Stimulated activated CD4-positive, alpha-beta T cell treated with anti-CD3 and anti-CD28 coated beads, Interleukin-4, amount 100 ng/mL, for 1 hour (primary cell): ENCODE data around the gene CACNB4.
"Not testable (repeated sequence)": the region's sequence is repeated elsewhere in the genome, so short reads cannot be mapped to it uniquely, and the experiment has no call there.

ENCODE experiments used
- DNase-seq: peaks from one replicate; pipeline ENCODE4 v3.0.0-alpha.2; 2020

Gene CACNB4

DNA sequence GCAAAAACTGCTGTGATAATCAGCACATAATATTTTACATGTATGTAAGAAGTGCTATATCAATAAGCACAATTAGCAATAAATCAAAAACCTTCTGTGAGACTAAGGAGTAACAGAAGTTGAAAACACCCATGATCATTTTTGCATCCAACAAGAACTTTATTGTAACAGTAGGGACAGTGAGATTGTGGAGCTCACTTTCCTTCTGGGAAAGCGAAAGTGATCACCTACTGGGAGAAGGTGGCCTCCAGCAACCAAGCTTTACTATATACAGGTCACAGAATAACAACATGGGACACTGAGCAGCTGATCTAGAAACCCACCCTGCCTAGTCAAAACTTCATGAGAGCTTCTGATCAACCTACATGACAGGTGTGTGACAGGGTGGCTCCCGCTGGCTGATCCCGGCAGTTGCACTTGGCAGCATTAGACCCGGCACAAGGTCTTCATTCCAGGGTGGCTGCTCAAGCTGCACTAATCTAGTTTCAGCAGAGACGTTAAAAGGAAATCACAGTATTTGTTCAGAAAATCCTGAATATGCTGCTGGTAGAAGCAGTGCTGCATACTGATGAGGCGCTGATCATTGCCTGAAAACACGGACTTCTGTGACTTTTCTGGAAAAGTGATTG lies 207.2 kb downstream of the CACNB4 start:
- DNase-seq: no peak

DNA sequence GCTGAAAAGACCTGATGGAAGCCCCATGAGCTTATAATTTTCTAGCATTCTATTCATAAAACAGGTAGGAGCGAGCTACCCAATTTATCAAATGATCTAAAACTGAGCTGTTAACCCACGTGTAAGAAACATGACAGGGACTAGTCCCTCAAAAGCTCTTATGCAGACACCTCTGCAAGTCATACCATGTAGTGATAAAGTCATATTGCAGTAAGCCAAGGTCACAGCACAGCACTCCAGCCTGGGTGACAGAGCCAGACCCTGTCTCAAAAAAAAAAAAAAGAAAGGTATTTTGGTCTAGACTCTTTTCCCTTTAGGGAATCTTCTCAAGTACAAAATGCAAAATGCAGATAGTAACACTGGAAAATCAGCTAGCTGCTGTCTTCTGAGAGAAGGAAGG lies 211.7 kb downstream of the CACNB4 start:
- DNase-seq: no peak

DNA sequence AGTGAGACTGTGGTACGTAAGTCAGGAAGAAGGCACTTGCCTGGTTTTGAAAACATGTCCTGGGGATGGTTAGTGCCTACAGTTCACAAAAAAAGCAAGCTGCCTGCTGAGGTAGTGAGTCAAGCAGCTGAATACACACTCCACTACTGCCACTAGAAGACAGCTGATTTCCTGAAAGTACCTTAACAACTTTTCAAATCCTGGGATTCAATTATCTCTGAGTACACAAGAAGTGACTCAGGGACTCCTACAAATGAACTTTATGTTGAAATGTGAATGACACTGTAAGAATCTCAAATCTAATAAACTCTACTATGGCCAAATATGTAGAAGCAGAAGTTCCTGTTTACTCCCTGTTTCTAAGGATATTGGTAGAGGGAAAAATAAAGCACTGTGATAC lies 212.6 kb downstream of the CACNB4 start:
- DNase-seq: no peak

DNA sequence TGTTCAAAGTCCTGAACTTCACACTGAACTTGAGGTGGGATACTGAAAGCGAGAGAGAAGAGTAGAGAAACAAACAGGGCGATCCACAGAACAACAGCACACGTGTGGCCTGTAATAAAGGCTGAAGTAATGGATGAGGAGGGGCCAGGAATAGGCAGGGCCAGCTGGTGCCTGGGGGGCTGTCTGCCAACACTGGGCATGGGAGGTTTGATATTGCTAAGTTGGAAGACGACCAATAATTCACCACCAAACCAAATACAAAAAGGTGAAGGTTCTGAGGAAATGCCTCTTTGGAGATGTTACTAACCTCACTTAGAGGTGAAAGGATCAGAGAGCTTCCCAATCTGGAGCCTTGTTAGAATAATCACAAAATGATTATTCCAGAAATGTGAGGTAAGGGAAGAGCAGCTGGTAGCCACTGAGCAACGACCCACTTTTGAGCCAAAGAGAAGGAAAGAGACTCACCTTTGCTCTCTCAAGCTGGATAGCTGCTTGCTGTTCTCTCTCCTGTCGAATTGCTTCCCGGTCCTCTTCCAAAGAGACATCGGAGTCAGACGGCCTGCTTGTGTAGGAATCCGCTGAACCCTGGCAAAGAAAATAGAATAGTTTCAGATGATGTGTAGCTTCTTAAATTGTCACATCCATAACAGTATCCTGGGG lies 215.9 kb downstream of the CACNB4 start:
- no peak for DNase-seq

DNA sequence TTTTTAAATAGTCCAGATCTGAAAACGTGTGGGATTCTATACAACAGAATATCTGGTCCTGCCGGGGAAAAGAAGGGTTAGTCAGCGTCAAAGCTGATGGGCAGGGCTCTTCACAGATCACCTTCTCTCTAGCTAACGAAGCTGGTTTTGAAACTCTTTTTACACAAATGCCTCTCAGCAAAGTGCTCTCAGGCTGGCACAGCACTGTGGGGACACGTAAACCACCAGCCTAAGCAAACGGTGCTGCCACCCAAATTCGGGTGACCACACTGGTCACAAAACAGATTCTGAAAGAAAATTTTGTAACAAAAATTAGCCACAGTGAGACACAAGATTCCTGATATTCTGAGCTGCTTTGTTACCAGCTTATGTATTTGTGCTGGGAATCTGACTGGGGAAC lies 217.5 kb downstream of the CACNB4 start:
- no peak for DNase-seq

DNA sequence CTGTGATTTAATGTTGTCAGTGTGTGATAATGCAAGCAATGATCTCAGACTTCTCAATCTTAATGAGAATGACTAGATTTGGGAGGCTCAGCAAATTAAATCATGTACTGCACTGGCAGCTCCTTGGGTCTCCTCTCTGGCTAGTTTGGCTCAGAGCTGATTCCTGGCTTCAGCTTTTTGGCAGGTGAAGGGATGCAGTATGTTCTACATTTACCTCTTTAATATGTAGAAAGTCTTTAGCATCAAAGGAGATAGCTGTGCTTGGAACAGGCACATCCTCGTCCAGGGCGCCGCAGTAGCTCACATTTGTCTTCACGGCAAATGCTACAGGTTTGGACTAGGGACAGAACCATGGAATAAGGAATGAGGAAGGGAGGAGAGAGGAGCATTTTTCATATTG lies 218.3 kb downstream of the CACNB4 start:
- no peak for DNase-seq

DNA sequence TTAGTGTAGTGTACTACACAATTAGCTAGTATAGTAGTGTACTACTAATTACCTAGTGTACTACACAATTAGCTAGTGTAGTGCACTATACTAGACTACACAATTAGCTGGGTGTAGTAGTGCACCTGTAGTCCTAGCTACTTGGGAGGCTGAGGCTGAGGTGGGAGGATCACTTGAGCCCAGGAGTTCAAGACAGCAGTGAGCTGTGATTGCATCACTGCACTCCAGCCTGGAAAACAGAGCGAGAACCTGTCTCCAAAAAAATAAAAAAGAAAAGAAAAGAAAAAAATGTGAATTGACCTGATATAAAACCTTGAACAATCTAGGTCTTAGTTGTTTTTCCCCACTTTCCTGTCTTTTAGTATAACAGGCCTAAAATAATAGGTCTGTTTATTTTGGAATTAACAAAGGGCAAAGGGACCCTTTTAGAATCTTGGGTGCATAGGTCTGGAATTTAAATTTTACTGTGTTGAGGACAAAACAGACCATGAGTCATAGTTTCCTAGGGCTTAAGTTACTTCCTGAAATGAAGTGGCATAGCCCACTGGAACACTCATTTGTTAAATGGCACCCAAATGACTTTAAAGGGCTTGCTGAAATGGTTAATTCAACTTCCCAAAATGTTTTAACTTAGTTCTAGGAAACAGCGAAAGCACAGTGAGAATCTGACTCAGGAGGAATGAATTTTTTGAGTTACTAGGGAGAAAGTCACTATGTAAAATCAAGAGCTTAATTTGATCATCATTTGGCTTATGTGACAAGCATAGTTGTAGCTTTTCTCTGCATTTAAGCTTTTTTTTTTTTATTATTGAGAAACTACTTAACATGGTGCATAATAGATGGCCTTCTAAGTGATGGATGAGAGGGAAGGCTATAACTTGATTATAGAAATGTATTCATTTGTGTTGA lies 219.9 kb downstream of the CACNB4 start:
- no peak for DNase-seq

DNA sequence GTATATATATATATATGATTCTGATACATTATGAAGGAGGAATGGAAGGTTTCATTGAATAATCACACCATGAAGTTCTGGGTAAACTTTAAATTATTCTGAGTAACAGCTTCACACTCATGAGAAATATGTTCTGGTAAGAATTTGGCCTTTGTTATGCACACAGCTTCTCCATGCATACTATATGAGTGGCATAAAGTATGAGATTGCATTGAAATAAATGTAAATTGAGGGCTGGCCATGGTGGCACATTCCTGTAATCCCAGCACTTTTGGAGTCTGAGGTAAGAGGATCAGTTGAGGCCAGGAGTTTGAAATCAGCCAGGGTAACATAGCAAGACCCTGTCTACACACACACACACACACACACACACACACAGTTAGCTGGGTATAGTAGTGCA lies 220.6 kb downstream of the CACNB4 start:
- no peak for DNase-seq

DNA sequence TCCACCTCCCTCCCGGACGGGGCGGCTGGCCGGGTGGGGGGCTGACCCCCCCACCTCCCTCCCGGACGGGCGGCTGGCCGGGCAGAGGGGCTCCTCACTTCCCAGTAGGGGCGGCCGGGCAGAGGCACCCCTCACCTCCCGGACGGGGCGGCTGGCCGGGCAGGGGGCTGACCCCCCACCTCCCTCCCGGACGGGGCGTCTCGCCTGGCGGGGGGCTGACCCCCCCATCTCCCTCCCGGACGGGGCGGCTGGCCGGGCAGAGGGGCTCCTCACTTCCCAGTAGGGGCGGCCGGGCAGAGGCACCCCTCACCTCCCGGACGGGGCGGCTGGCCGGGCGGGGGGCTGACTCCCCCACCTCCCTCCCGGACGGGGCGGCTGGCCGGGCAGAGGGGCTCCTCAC lies 223.2 kb downstream of the CACNB4 start:
- not testable (repeated sequence) for DNase-seq

DNA sequence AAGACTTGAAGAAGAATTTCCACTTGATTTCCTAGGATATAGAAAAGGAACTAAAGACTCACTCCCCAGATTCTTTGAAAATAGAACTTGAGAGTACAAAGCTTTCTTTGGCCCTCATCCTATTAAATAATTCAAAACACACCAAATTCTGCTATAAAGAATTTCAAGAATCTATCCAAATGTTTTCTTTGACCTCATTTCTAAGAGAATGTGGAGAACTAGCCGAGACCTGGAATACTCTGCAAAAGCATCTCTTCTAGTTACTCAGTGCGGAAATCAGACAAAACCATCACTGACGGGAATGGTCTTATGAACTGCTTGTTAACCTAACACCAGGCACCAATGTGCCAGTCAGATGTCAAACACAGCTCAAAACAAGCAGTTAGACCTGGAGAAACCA lies 226.4 kb downstream of the CACNB4 start:
- no peak for DNase-seq

DNA sequence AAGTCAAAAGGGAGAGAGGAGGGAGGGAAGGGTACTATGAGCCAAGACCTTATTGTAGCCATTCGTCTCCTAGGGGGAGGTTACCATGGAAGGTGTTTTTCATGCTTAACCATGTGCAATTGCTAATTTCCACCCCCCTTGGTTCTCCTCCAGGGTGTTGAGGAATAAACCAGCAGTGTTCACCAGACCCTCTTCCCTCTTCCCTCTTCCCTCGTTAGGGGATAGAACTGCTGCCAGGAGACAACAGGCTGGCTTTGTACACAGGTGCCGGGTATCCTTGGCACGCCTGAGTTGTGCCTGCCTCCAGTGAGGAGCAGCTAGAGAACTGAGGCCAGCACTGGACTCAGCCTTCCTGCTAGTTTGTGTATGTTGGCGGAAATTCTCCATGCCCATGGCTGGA lies 229.6 kb downstream of the CACNB4 start:
- no peak for DNase-seq

DNA sequence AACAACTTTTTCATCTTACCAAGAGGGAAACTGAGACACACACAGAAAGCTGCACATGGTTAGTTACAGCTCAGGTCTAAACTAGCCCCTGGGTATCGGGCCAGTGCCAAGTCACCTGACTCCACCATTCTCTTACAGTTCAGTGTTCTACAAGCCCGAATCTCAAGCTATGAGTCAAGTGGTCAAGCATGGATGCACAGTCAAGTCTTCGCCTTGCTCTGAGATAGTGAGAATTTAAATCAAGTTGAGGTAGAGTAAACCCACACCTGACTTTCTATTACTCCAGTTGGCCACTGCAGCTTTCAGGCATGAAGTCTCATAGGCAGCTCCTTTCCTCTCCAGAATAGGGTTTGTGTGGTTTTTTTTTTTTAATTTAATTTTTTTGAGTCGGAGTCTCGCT lies 236.1 kb downstream of the CACNB4 start:
- no peak for DNase-seq

DNA sequence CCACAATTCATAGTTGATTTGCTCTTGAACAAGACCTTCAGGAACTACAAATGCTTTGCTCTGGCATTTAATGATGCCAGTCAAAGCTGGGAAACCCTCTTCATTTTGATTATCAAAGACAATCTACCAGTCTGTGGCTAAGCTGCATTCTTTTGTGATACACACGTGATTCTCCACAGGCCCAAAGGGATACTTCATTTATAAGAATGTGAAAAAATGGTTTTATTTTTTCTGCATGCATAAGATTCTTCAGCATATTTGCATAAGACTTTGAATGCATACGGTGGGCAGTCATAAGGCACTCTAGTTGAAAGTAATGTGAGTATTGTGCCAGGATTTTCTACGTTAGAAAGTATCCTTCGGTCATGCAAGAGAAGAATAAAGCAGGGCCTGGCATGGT lies 237.7 kb downstream of the CACNB4 start:
- no peak for DNase-seq

DNA sequence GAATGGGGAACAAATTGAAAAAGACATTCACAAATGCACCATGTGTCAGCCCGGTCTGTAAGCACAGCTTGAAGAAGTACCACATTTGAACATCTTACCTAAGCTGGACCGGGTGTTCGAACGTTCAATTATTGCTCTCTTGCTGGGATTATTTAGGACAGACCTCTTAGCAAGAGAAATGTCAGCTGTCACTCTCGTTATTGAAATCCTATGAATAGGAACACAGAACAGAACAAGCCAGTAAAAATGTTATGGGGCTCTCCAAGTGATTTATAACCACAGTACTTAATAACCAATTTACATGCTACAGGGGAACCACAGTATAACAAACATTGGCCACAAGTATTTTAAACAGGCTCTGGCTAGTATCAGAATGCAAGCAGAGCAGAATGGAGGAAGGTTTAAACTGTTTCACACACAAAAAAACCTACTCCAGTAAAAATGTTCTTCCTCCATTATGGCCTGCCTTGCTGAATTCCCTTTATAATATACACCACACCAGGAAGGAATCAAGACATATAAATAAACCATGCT lies 238.2 kb downstream of the CACNB4 start:
- no peak for DNase-seq

DNA sequence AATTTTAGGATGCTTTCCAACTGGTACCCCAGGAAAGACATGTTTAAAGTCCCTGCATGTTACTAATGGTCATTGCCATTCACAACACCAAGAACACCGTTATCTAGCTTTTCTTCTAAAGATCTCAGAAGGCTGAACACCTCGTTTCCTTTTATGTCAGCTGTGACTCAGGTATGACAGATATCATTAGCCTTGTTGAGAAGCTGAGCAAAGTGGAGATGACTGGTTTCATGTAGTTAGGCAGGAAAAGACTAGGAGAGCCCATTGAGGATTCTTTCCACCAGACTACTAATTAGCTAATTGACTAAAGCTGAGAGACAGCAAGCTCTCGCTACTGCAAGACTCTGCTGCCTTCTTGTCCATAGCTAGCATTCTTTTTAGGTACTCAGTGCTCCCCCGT lies 238.6 kb downstream of the CACNB4 start:
- no peak for DNase-seq

DNA sequence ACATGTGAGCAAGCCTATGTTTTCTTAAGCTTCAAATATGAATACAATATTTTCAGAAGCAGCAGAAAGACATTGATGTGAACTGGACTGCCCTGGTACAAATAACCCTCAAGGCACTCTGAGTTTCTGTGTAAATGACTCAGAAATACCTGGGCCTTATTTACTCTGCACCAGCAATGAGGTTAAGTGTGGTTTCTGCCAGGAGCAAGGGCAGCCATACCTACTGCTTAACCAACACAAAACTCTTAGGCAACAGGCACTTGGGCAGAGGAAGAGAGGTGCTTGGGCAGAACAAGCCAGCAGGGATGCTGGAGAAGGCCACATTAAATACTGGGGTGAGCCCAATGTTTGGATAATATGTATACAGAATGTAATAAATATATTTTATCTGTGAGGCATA lies 241.2 kb downstream of the CACNB4 start:
- DNase-seq: no peak

DNA sequence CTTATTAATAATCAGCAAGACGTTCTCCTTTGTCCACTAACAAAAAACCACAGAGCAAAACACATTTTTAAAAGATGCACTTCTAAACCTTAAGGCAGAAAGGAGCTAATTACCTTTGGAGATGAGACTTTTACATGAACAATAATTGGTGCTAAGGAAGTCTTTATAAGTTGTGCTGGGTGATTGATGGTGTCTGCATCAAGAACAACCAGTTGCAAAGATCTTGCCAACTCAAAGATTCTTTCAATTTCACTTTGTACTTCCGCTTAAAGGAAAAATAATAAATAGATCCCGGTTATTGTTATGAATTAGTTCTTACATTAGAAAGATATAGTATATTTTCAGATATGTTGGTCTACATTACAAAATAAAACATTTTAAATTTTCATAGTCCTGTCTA lies 243.7 kb downstream of the CACNB4 start:
- no peak for DNase-seq

DNA sequence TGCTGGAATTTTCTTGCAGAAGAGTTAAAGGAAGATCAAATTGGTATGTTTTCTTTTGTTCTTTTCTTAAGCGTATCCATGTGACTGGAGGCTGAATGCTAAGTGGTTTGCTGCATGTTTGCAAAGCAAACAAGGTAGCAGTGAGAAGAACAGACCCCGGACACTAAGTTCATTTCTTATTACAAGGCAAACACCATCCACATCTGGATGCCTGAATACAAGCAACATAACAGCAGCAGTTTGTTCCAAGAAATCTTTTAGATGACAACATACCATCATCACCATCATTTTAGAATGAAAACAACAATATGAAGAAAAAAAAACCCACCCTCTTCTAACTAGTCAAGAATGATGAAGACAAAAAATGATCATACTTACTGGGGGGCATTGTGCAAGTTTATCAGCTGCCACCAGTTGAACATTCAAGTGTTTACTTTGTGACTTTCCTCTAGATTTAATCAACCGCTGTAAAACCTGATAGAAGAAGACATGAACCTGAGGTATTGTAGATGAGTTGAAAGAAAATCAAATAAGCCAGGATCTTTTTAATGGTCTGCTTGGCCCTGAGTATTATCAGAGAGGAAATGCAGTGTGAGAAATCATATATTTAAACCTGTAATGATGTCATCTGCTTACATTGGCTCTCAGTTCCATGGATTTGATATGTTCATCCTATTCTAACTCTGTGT lies 245.6 kb downstream of the CACNB4 start:
- no peak for DNase-seq

DNA sequence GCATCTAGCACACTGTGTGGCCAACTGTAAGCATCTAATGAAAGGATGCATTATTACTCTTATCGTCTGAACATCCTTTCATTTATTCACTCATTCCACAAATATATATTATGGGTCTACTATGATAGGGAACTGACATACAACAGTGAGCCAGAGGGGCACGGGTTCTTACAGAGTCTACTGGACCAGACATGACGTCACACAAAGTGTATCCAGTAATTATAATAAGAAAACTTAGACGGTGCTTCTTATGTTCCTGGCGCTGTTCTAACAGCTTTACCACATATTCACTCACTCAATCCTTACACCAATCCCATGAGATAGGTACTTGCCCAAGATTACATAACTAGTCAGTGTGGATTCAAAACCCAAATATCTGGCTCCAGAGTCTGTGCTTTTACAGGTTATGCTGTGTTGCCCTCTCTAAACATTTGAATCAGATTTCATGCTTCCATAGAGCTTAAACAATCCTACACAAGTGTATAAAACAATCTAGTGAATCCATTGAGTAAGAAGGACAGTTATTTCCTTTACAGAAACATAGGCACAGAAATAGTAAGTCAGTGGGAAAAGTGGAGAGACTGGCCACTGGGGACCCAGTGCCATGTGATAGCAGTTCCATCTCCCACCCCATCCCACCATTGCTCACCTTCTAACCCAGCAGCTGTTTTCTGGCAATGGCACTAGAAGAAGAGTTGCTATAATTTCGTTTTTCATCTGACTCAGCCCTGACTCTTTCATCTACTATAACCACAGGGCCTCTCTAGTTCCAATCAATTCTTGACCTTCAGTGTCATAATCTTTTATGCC lies 246.4 kb downstream of the CACNB4 start:
- DNase-seq: no peak

DNA sequence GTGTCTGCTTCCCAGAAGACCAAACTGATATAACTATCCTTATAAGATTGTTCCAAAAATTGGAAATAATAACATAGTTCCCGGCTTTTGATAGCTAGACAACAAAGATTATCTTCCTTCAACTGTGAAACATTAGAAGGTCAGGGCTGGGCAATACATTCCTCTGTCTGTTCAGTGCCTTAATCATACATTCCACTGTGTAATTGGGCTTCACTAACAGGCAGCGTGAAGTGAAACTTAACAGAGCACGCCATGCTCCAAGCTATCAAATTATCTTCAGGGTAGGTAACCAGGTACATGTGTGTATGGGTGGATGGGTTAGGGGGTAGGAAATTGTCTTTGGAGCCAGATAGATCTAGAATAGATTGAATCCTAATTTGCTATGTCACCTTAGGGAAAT lies 247.1 kb downstream of the CACNB4 start:
- DNase-seq: no peak

DNA sequence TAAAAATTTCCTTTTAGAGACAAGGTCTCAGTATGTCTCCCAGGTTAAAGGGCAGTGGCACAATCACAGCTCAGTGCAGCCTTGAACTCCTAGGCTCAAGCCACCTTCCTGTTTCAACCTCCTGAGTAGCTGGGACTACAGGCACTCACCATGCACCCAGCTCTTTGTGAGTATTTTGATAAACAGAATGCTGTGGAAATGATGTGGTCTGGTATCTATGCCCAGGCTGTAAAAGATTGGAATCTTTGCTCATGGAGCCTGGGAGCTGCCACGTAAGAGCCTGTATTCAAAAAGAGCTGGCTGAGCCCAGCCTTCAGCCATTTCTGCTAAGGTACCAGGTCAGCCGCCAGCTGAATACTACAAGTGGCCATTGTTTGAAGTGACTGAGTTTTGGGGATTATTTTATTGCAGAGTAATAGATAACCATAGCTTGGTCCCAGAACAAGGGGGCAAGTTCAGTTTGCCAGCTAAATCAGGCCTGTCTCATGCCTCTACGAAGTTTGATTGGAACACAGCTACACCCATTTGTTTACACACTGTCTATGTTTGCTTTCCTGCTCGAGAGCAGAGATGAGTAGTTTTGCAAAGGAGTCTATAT lies 249.3 kb downstream of the CACNB4 start:
- no peak for DNase-seq

DNA sequence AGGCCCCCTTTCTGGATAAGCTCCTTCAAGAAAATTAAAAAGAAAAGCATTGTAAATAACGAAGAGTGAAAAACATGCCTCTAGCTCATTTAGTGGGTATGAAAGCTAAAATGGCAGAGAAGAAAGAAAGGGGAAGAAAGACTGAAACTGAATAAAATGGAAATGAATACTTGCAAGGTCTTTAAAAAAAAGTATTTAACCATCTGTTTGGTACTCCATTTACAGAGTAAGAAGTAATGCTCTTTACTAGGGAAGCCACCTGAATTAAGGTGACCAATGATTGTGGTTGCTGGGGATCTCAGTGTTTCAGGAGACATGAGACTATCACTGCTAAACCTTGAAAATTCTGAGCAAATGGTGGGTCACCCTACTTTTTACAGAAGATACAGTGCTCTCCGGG lies 253.0 kb downstream of the CACNB4 start:
- DNase-seq: no peak
